Esophagus squamous epithelium (tissue), 5 donors: ENCODE data around the gene GSK3A. TPM values are rescaled to one million over a fixed set of nuclear protein-coding genes. Genes with fewer than 3 reads are reported as not detected.

Experiments
- DNase-seq: peaks from one replicate; lab custom pipeline; 2025; lab: John Stamatoyannopoulos, UW
- H3K27ac ChIP-seq, 4 donors: fragments of 200-600 bp; sonication (generic); one replicate each; pipeline ENCODE4 v1.5.1; 2016 to 2019; ENCODE audit warnings: mild to moderate bottlenecking in 1 of 4
- H3K27me3 ChIP-seq, 4 donors: fragments of 200-600 bp; sonication (generic); 1 replicate in 3 of 4; 2 replicates in 1 of 4; pipeline versions ENCODE4 v1.5.1 to v1.6.0; 2017 to 2021; ENCODE audit warnings: antibody characterized with exemption in 1 of 4
- H3K36me3 ChIP-seq, 3 donors: fragments of 200-600 bp; sonication (generic); one replicate each; pipeline ENCODE4 v1.5.1; 2016 to 2019
- H3K4me1 ChIP-seq, 3 donors: fragments of 200-600 bp; sonication (generic); one replicate each; pipeline ENCODE4 v1.5.1; 2017 to 2019
- H3K4me3 ChIP-seq, 4 donors: fragments of 200-600 bp; sonication (generic); 1 replicate in 3 of 4; 2 replicates in 1 of 4; pipeline ENCODE4 v1.5.1; 2016 to 2019; ENCODE audit warnings: mild to moderate bottlenecking in 2 of 4, moderate library complexity in 1 of 4
- H3K9me3 ChIP-seq, 3 donors: fragments of 200-600 bp; sonication (generic); one replicate each; pipeline ENCODE4 v1.5.1; 2016 to 2019
- CTCF ChIP-seq, 6 experiments: fragments of 450-650 bp in 4 of 6; fragments of 200-600 bp in 2 of 6; sonication (generic) in 2 of 6; IDR thresholded peaks; one replicate each; pipeline ENCODE4 v1.5.1; 2016 to 2019; ENCODE audit warnings: antibody characterized with exemption in 6 of 6, mild to moderate bottlenecking in 4 of 6, moderate library complexity in 4 of 6
- POLR2A ChIP-seq, 4 donors: fragments of 450-650 bp; IDR thresholded peaks; one replicate each; pipeline ENCODE4 v1.6.1; 2017; ENCODE audit warnings: antibody characterized with exemption in 4 of 4, mild to moderate bottlenecking in 4 of 4, moderate library complexity in 3 of 4
- WGBS, 2 donors: methylation state at CpG; one replicate each; pipeline ENCODE4 v1.1.5; 2018; 5-methylcytosine and 5-hydroxymethylcytosine counted together
- intact Hi-C: fragments of 100-400 bp; cut with DNase I; formaldehyde crosslinking; loops from one replicate; pipeline ENCODE4 v1.15.0; 2022
- total RNA-seq, 4 donors: library from RNA; depleted of rRNA; stranded (reverse); fragments of >200 nt; gene quantifications; one replicate each; pipeline ENCODE4 v1.1.0, GENCODE V29; 2016
- donor health status: DM: yes; HTN: yes; CAD: no.

GSK3A gene
- total RNA-seq, 4 donors from 2014 or later = 15.9 to 29.6 (median 26.5) TPM

GRCh38 chr19:42191330-42191729 lies 51.1 kb downstream of the GSK3A start:
- 81 to 100% methylated on average over 1 of the region's 1 CpG for WGBS, 2 donors
- Histone ChIP-seq H3K27ac (peak overlapping the region; percentile 28 to 74 (median 47)), H3K9me3 (no peaks in the 10 kb centered on the region), H3K27me3 (no peaks in the 10 kb centered on the region), H3K4me3 (no peak overlapping the region), H3K36me3 (peaks cover 0 to 4% (median 0%) of the 10 kb centered on the region in 3 donors), H3K4me1 (peaks cover 0 to 15% (median 5%) of the 10 kb centered on the region in 3 donors)
- no peak for TF ChIP-seq POLR2A (IDR thresholded peaks at IDR 0.05)
- TF ChIP-seq CTCF (IDR thresholded peaks at IDR 0.05) = no peak
- no peak for DNase-seq
- intact Hi-C loops = no loop called here

GRCh38 chr19:42189133-42189532 lies 53.3 kb downstream of the GSK3A start:
- TF ChIP-seq POLR2A (IDR thresholded peaks at IDR 0.05) (no peak), CTCF (IDR thresholded peaks at IDR 0.05) (no peak)
- no peak overlapping the region for H3K4me3 ChIP-seq
- no peak overlapping the region for H3K27ac ChIP-seq
- intact Hi-C loops = no loop called here
- no peaks in the 10 kb centered on the region for H3K27me3 ChIP-seq
- no peaks in the 10 kb centered on the region for H3K9me3 ChIP-seq
- H3K4me1 ChIP-seq = peaks cover 0 to 28% (median 9%) of the 10 kb centered on the region in 3 donors
- H3K36me3 ChIP-seq = no peaks in the 10 kb centered on the region
- DNase-seq = no peak
- WGBS, 2 donors = 80 to 88% methylated on average over 3 of the region's 3 CpGs

- intact Hi-C loops = no loop called here
- Histone ChIP-seq H3K4me3 (no peak overlapping the region), H3K27me3 (no peaks in the 10 kb centered on the region), H3K9me3 (no peaks in the 10 kb centered on the region), H3K27ac (no peak overlapping the region), H3K36me3 (no peaks in the 10 kb centered on the region), H3K4me1 (peaks cover 0 to 29% (median 9%) of the 10 kb centered on the region in 3 donors)
- WGBS, 2 donors = 58 to 78% methylated on average over 1 of the region's 1 CpG
- no peak for DNase-seq
- TF ChIP-seq POLR2A (IDR thresholded peaks at IDR 0.05) (no peak), CTCF (IDR thresholded peaks at IDR 0.05) (no peak)
Observed at GRCh38 chr19:42188665-42189064, 53.7 kb downstream of the GSK3A start.

- H3K9me3 ChIP-seq = no peaks in the 10 kb centered on the region
- DNase-seq = no peak
- H3K27ac ChIP-seq = no peak overlapping the region
- H3K4me1 ChIP-seq = peaks cover 0 to 13% (median 3%) of the 10 kb centered on the region in 3 donors
- H3K36me3 ChIP-seq = no peaks in the 10 kb centered on the region
- intact Hi-C loops = no loop called here
- TF ChIP-seq CTCF (IDR thresholded peaks at IDR 0.05) (no peak), POLR2A (IDR thresholded peaks at IDR 0.05) (no peak)
- H3K4me3 ChIP-seq = no peak overlapping the region
- peaks cover 0 to 25% (median 3%) of the 10 kb centered on the region in 4 donors for H3K27me3 ChIP-seq
Observed at GRCh38 chr19:42185277-42185676, 57.1 kb downstream of the GSK3A start.

GRCh38 chr19:42184401-42184861 lies 58.0 kb downstream of the GSK3A start:
- no peaks in the 10 kb centered on the region for H3K36me3 ChIP-seq
- TF ChIP-seq CTCF (IDR thresholded peaks at IDR 0.05) = peak; percentile 77 to 90 (median 83)
- TF ChIP-seq POLR2A (IDR thresholded peaks at IDR 0.05) = no peak
- no peaks in the 10 kb centered on the region for H3K9me3 ChIP-seq
- no peak for DNase-seq
- peaks cover 0 to 13% (median 3%) of the 10 kb centered on the region in 3 donors for H3K4me1 ChIP-seq
- no peak overlapping the region for H3K27ac ChIP-seq
- 0% methylated on average over 1 of the region's 1 CpG for WGBS, 2 donors
- H3K4me3 ChIP-seq = no peak overlapping the region
- intact Hi-C loops = no loop called here
- peaks cover 3 to 33% (median 8%) of the 10 kb centered on the region in 4 donors for H3K27me3 ChIP-seq

Other genes starting within 250 kb of the GSK3A start
- under 1 TPM in 2 of 4 donors, not detected in 2; 0.19 to 0.42 TPM for gene ATP1A3, start 248.4 kb downstream of the GSK3A start, total RNA-seq
- 1 to 10 TPM in 1 of 4 donors, under 1 TPM in 3; 0.08 to 1.1 (median 0.37) TPM for gene GRIK5, start 172.4 kb downstream of the GSK3A start, total RNA-seq
- gene ZNF574, start 166.4 kb downstream of the GSK3A start, total RNA-seq = 10 to 100 TPM; 13.2 to 24.3 (median 16.2) TPM
- under 1 TPM in 3 of 4 donors, not detected in 1; 0.18 to 0.67 (median 0.57) TPM for gene POU2F2, start 110.2 kb downstream of the GSK3A start, total RNA-seq
- 10 to 100 TPM; 23.2 to 30.2 (median 27.8) TPM for gene DEDD2, start 24.9 kb downstream of the GSK3A start, total RNA-seq
- 1 to 10 TPM; 3.8 to 6.3 (median 4.0) TPM for gene ZNF526, start 22.3 kb downstream of the GSK3A start, total RNA-seq
- 10 to 100 TPM; 13.3 to 32.5 (median 21.0) TPM for gene ERF, start 12.5 kb upstream of the GSK3A start, total RNA-seq
- gene CIC, start 26.6 kb upstream of the GSK3A start, total RNA-seq = 10 to 100 TPM; 25.1 to 54.9 (median 27.9) TPM
- 1 to 10 TPM in 1 of 4 donors, under 1 TPM in 3; 0.75 to 1.0 (median 0.82) TPM for gene PRR19, start 59.5 kb upstream of the GSK3A start, total RNA-seq
- 10 to 100 TPM; 22.5 to 45.9 (median 30.3) TPM for gene PAFAH1B3, start 60.0 kb upstream of the GSK3A start, total RNA-seq
- gene TMEM145, start 70.7 kb upstream of the GSK3A start, total RNA-seq = not detected
- 10 to 100 TPM in 3 of 4 donors, 1 to 10 TPM in 1; 6.4 to 11.1 (median 10.3) TPM for gene MEGF8, start 83.0 kb upstream of the GSK3A start, total RNA-seq
- gene CNFN, start 147.7 kb upstream of the GSK3A start, total RNA-seq = 1,000 to 10,000 TPM in 2 of 4 donors, 100 to 1,000 TPM in 2; 530 to 1,759 (median 921) TPM
- gene LIPE, start 184.8 kb upstream of the GSK3A start, total RNA-seq = 10 to 100 TPM in 1 of 4 donors, 1 to 10 TPM in 3; 5.2 to 10.8 (median 7.9) TPM
- 10 to 100 TPM; 19.3 to 97.7 (median 33.8) TPM for gene CXCL17, start 200.3 kb upstream of the GSK3A start, total RNA-seq